GM21717 (cell line): Measurements from ENCODE around the gene VAV3.
"Not testable (repeated sequence)": the region's sequence is repeated elsewhere in the genome, so short reads cannot be mapped to it uniquely, and the experiment has no call there.

Source experiments
- ATAC-seq: cut with Tn5 transposase; IDR thresholded peaks from one replicate; pipeline ENCODE4 v1.9.1; 2021; ENCODE audit warnings: mild to moderate bottlenecking, moderate library complexity; ENCODE audit not compliant: unreplicated experiment

VAV3 gene

DNA sequence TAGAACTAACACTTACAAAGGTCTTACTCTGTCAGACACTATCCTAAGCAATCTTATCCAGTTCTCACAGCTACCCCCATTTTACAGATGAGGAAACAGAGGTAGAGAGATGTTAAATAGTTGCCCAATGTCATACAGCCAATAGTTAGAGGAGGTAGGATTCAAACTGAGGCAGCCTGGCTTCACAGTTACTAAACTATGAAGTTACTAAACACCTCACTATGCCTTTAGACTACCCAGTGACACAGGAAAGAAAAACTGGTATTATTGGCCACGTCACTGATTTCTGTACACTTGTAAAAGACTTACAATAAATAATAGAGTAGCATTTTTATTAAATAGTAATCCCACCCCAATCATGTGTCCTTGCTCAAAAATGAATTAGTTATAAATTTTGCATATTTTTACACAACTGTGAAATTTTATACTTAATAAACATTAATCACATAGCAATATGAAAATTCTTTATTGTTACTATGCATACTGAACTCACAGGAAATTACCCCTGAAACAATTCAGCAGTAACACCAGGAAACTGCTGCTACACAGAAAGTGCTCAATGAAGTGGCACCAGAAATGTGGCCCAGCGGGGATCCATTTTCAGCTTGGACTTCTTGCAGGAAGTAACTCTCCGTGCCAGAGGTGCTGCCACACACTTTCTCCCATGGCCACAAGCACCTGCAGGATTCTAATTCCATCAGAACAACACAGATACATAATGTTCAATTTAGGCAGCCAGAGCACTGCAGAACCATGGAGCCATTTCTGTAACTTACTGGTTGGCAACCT is 69.4 kb downstream of the VAV3 start:
- no peak for ATAC-seq

DNA sequence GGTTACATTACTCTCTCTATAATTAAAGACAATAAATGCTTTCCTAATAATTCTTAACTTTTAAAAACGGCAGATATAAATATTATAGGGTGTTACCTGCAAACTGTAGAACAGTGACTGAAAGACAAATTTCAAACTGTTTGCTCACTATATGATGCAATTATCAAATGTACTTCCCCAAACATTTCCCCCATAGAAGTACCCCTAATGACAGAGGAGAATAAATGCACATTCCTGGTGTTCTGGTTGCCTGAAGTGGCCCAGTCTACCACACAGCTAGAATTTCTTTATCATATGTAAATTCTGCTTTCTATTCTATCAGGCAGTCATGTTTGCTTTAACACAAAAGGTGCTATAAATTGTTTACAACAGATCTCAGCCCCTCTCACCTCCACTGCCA is 70.4 kb downstream of the VAV3 start:
- ATAC-seq = no peak

DNA sequence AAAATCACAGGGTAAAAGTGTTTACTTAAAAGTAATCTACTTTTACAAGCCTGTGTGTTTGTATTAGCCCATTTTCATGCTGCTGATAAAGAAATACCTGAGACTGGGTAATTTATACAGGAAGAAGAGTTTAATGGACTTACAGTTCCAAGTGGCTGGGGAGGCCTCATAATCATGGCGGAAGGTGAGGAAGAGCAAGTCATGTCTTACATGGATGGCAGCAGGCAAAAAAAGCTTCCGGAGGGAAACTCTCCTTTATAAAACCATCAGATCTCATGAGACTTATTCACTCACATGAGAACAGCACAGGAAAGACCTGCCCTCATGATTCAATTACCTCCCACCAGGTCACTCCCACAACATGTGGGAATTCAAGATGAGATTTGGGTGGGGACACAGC is 71.6 kb downstream of the VAV3 start:
- ATAC-seq = not testable (repeated sequence)

DNA sequence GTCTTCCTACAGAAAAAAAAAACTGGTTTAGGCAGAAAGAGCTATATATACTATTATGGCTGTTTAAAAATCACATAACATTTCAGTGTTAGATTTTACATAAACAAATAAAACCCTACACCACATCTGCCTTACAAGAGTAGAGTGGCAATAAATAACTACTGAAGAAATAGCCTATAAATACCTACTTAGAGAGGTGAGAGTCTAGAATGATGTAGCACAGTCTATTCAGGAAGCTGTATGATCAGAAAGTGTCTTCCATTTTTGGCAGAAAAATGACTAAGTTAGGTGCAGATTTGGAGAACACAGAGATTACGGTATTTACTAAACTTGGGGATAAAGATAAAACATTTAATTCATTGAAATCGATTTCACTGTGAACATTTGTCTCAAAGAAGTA is 75.5 kb downstream of the VAV3 start:
- no peak for ATAC-seq

DNA sequence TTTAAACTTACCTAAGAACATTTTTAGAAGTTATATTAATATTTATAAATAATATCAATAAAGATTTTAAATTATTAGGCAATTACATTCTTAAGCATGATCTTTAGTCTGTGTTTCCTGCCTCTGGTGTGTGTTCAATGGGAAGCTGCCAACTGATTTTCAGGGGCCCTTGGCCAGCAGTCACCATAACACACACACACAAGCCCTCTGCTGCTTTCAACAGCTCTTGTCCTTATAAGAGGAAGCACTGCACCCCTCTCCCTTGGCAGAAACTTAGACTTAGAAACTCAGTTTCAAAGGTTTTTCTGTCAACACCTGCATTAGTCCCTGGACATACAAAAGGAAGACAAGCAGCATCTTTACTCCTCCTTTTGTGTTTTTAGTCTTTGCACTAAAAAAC is 81.4 kb downstream of the VAV3 start:
- no peak for ATAC-seq

DNA sequence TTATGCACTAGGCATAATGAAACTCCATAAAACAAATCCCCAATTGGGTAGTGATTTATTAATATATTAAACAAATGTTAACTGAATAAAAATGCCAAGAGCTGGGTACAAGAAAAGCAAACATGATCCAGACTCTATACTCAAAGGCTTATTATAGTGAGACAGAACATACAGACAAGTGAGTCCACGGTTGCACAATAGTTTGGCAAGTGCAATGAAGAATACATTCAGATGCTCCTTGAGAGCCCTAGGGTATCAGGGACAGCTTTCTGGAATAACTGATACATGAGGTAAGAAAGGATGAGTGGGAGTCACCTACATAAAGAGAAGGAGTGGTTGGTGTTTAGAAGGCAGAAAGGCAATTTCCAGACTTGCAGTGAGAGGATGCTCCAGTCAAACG is 85.1 kb downstream of the VAV3 start:
- no peak for ATAC-seq

DNA sequence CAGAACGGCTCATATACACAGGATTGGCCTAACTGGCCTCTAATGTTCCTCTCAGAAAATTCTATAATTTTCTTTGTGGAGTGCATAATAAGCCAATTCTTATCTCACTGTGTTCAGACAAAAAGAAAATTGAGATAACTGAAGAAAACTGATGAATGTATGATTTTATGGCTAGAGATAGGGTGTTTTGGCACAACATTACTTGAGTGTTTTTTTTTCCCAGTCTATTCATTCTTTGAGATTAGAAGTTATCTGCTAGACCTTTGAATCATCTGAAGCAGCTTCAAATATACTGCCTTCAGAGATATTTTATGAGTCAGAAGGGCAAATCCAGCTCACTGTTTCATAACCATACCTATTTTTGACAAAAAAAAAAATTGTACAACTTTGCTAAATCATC is 85.6 kb downstream of the VAV3 start:
- ATAC-seq = no peak

DNA sequence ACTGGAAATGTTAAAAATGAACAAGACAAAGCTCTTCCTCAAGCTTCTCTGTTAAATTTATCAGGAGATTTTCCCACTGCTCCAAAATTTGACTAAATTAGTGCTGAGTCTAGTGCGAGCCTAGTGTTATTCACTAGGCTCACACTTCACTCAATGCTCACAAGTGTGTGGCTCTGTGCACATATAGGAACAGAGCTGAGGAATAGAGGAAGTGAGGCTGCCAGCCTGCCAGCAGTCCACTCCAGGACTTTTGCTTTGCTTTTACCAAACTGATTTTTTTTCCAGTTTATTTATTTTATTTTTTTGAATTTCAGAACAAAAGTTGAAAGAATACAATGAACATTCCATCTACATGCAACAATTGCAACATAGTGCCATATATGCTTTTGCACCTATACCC is 87.2 kb downstream of the VAV3 start:
- ATAC-seq = no peak

DNA sequence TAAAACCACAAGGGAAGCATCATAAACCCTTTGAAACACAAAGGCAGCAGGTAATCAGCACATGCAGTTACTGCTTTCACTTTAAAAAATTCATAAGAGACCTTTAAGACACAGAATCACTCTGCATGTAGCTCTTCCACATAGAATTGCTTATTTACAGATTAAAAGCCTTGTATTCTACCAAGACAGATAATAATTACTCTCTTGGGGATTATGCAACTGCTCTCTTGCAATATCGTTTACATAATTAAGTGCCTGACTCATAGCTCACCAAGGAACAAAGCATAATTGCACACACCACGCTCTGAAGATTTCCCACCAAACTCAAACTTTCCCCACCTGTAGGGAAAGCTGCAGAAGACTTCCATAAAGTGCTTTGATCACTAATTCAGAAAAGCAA is 87.9 kb downstream of the VAV3 start:
- ATAC-seq = no peak

DNA sequence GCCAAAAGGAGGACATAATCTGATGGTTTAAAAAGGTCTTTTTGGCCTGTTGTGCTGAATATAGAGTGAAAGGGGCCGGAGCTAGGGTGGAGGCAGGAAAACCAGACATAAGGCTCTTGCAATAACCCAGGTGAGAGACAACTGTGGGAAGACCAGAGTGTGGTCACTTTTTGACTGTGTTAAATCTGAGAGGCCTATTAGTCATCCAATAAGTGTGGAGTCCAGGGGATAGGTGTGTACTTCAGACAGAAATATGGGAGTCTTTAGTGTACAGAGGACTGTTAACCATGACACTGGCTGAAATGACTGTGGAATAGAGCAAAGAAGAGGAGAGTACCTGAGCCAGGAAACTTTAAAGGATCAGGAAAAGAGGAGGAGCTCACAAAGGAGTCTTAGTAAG is 89.3 kb downstream of the VAV3 start:
- no peak for ATAC-seq

DNA sequence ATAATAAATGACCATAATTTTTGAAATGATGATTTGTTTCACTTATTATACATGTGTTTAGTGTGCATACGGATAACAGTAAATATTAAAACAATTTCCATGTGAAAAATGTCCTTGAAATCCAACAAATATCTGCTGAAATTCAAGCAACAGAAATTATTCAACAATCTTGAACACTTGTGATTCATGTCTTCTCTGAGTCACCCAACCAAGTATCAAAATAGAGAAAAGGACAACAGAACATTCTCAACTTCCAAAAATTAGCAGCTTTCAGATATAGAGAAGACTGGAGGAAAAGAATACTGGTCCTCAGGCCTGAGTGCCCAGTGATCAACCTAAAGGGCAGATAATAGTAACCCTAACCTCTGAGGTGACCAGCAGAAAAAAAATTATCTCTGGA is 90.8 kb downstream of the VAV3 start:
- no peak for ATAC-seq

DNA sequence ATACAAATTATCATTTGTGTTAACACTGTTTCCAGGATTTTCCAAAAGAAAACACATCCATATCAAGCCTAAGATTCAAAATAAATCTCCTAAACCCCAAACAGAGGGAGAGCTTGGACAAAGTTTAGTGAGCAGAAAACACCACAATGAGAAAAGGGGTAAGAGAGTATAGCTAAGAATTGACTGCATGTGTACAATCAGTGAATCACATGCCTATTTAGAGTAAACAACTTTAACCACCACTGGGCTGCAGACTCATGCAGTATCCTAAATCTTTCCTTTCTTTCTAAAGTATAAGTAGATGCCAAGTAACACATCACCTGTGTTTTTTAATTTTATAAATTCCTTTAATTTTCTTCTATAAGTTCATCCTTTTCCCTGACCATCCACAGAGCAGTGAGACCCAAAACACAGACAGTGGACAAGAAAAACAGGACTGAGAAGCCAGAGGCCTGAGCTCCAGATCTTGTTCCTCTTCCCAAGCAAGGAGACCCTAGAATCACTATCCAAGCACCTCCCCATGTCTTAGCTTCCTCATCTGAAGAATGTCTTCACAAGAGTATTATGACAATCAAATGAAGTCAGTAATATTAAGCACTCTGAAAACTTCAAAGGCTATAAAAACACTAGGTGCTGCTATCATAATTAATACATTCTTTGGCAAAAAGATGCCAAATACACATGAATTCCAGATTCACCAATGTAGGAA is 93.1 kb downstream of the VAV3 start:
- ATAC-seq = no peak

DNA sequence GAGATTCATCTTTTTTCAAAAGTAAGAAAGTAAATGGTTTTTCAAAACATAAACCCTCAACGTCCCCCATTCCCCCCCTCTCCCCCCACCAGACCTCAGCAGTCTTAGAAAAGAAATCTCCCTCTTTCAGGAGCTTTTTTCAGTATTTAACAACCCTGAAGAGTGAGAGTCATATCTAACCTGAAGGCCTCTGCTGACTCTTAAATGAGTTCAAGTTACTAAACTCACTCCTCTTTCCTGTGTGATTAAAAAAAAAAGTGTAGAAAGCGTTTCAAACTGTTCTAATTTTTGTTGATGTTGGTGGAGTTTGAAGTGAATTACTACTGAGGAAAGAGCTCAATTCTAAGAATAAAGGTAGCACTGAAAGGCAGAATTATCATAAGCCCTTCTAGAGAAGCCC is 93.7 kb downstream of the VAV3 start:
- no peak for ATAC-seq

DNA sequence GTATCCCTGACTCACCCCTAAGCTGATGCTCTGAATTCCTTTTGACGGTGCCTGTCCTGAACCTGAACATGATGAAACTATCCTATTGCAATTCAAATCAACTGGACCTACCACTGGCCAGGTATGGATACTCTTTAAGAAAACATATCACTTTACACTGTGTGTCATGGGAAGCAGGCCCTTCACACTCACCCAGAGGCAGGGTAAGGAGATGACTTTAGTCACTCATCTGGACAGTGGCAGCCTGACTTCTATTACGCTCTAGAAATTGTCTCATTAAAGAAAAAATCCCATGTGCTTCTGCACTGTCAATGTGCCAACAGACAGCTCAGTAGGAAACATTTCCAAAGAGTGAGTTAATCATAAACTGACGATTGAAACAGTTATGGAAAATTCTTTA is 94.3 kb downstream of the VAV3 start:
- ATAC-seq = no peak

DNA sequence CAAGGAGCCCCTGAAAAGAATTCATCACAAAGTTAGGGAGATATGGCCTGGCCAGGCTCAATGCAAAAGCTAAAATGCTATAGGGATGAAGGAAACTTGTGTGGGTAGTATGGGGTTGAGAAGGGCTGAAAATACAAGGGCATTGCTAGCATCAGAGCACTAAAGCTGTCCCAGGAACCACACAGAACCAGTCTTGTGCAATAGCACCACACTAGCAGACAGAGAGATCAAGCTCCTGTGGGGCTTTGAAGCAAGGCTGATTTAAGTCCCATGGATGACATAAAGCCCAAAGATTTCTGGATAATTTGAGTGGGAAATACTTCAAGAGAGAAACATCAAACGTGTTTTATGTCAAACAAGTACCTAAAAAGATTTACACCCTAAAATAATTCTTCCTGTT is 97.1 kb downstream of the VAV3 start:
- no peak for ATAC-seq

DNA sequence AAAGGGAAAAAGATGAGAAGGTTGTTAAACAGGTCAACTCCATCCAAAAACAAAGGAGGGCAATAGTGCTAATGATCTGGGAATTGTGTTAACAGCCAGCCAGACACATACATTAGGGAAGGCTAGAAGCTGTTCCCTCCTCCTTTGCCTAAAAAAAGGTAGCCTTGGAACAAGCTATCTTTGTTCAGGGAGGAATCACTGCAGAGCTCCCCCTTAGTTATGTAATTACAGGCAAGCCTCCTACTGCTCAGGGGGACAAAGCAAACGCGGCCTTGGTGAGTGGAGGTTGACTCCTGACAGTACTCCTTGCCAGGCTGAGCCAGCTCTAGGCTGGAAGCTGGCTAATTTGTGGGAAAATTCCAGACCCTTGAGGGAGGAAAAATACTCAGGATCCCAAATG is 97.6 kb downstream of the VAV3 start:
- ATAC-seq = no peak

DNA sequence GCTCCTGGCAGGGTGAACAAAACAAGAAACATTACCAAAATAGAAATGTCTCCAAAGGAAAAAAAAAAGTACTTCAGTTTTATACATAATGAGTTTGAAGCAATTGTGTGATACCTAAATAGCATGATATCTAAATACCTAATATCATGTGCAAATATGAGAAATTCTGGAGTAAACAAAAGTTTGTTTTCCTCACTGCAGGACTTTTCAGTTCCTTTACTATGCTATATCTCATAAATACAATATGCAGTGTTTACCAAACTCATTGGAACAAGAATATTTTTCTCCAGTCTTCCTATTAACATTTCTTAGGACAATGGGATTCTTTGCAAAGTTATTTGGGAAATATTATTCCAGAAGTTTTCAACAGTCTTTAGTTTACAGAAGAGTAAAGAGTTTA is 98.1 kb downstream of the VAV3 start:
- ATAC-seq = no peak

DNA sequence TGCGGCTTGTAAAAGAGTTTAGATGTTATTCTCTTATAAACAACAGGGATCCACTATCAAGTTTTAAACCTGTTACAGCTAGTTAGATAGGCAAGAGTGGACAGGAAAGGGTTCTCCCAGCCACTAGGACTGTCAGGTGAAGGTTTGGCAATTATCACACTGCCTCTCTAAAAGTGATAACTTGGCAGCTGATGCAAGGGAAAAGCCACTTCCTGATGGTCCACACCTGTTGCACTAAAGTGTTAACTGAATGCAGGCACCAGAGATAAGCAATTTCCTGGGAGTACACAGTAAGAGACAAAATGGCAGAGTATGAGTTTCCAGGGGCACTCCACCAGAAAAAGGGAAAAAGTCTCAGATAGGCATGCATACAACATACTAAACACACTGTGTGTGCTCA is 99.4 kb downstream of the VAV3 start:
- no peak for ATAC-seq

DNA sequence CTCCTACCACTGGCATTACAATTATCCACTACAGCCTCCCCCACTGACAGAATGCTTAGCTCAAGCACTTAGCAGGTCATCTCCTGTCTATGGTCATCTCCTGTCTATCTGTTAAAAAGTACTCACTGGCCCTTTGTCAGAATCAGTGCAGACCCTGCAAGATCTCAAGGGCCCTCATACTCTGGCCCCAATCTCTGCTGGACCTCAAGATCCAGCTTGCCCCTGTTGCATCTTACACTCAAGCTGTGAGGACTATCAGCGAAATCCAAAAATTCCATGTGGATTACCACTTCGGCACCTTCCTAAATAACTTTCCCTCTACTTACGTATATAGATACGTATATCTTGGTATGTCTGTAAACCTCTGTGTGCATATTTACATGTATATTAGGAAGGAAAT is 101.6 kb downstream of the VAV3 start:
- no peak for ATAC-seq

DNA sequence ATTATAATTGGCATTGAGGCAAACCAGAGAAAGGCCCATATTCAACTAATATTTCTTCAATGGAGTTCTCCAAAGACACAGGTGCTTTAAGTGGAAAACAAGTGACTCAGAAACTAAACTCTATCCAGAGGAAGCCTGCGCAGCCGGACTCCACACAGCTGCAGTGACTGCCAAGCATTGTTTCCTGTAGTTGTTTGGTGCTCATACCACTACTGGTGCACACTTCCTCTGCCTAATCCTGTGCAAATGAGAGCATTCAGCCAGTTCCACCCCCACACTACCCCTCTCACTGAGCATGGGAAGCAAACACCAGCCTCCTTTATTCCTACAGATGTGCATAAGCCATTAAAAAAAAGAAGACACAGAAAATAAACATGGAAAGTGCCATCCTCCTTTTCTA is 102.9 kb downstream of the VAV3 start:
- no peak for ATAC-seq

DNA sequence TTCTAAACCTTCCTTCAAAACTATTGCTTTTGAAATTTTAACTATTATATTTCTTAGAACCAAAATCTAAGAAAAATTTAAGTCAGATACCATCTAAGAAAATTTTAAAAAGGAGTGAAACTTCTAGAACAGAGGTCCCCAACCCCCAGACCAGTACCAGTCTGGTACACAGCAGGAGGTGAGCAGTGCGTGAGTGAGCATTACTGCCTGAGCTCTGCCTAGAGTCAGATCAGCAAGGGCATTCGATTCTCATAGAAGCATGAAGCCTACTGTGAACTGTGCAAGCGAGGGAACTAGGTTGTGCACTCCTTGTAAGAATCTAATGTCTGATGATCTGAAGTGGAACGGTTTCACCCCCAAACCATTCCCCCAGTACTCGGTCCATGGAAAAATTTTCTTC is 106.7 kb downstream of the VAV3 start:
- ATAC-seq = no peak

DNA sequence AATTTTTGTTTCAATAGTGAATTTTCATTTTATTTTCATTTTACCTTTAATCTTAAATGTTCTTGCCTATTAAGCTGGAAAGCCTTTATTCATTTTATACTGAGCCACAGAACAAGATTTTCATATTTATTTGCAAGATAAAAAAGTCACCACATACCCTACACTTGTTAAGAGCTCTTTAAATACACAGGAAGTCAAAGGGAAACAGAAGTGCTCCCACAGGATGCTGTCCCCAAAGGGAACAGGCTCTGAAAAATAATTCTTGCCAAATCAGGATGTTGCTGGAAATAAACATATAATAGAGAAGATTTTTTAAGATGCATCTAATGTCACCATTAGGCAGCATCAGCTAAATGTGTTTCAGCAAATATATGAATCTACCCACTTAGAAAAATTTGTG is 113.6 kb downstream of the VAV3 start:
- no peak for ATAC-seq
